ENCODE results near the gene RBM20. TPM values are rescaled to one million over a fixed set of nuclear protein-coding genes. Genes with fewer than 3 reads are reported as not detected.
"Not testable (repeated sequence)": the region's sequence is repeated elsewhere in the genome, so short reads cannot be mapped to it uniquely, and the experiment has no call there.

Gene RBM20
- total RNA-seq, 1 donor from 2014 or later, result 0.58 TPM

GRCh38 chr10:110762849-110763211 lies 118.7 kb downstream of the RBM20 start:
- TF ChIP-seq, protein P1, sequence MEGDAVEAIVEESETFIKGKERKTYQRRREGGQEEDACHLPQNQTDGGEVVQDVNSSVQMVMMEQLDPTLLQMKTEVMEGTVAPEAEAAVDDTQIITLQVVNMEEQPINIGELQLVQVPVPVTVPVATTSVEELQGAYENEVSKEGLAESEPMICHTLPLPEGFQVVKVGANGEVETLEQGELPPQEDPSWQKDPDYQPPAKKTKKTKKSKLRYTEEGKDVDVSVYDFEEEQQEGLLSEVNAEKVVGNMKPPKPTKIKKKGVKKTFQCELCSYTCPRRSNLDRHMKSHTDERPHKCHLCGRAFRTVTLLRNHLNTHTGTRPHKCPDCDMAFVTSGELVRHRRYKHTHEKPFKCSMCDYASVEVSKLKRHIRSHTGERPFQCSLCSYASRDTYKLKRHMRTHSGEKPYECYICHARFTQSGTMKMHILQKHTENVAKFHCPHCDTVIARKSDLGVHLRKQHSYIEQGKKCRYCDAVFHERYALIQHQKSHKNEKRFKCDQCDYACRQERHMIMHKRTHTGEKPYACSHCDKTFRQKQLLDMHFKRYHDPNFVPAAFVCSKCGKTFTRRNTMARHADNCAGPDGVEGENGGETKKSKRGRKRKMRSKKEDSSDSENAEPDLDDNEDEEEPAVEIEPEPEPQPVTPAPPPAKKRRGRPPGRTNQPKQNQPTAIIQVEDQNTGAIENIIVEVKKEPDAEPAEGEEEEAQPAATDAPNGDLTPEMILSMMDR (conservative IDR thresholded peaks at IDR 0.05), result no peak
- H3K4me1 Mint-ChIP-seq, result peaks cover 19% of the 10 kb centered on the region
- no peak overlapping the region for H3K4me3 Mint-ChIP-seq
- no peaks in the 10 kb centered on the region for H3K36me3 Mint-ChIP-seq (ENCODE audit: low read depth)
- no peak for DNase-seq (ENCODE audit: low read depth, low spot score)
- no peaks in the 10 kb centered on the region for H3K9me3 Mint-ChIP-seq
- no peak overlapping the region for H3K27ac Mint-ChIP-seq (ENCODE audit: unreplicated experiment)
- no peaks in the 10 kb centered on the region for H3K27me3 Mint-ChIP-seq (ENCODE audit: low read depth)

DNA sequence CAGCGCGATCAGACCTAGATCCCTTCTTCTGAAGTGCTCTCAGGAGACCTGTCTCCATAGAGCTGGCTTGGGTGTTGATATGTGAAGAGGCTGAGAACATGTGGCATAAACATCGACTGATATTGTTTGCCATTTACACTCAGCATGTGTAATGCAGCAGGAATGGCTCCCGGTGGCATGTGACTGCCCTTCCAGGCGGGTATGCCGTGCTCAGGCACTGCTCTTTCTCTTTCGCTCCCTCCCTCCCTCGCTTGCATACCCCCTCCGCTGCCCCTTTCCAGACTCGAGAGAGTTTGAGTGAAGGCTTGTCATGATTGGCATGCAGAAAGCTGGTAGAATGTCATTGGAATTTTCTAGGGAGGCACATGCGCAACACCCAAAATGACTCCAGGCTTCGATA lies 120.2 kb downstream of the RBM20 start:
- no peaks in the 10 kb centered on the region for H3K9me3 Mint-ChIP-seq
- H3K36me3 Mint-ChIP-seq (ENCODE audit: low read depth), result no peaks in the 10 kb centered on the region
- peaks cover 12% of the 10 kb centered on the region for H3K4me1 Mint-ChIP-seq
- no peak overlapping the region for H3K27ac Mint-ChIP-seq (ENCODE audit: unreplicated experiment)
- no peaks in the 10 kb centered on the region for H3K27me3 Mint-ChIP-seq (ENCODE audit: low read depth)
- no peak for DNase-seq (ENCODE audit: low read depth, low spot score)
- H3K4me3 Mint-ChIP-seq, result no peak overlapping the region
- TF ChIP-seq, protein P1 (conservative IDR thresholded peaks at IDR 0.05), result no peak

DNA sequence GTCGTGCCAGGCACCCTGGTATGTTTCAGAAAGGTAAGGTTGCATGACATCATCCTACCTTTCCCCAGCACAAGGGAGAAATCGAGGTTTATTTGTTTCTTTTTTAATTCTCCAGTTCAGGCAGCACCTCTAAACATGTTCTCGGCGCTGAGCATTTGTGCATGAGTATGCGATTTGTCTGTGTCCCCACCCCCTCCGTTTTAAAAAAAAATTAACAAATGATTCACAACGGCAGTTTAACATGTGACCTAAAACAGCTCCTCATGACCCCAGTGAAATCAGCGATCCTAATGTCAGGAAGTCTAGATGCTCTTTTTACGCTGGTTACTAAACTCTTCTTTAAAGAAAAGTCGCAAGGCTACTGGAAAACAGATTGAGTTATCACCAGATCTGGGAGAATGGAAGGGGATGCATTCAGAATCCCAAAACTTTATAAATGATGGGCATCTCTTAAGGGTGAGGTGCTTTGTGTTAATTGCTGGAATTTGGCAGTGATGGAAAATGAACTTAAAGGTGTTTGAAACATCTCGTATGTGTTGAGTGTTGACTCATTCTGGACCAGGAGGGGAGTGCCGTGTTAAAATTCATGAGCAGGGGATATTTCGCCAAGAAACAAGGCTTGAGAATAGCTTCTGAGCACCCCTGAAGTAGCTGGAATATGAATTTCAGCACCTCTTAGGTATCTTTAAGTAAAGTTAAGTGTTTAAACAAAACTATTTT lies 120.8 kb downstream of the RBM20 start:
- Mint-ChIP-seq H3K27me3 (ENCODE audit: low read depth) (no peaks in the 10 kb centered on the region), H3K4me3 (no peak overlapping the region), H3K27ac (ENCODE audit: unreplicated experiment) (no peak overlapping the region), H3K4me1 (peaks cover 12% of the 10 kb centered on the region), H3K9me3 (no peaks in the 10 kb centered on the region), H3K36me3 (ENCODE audit: low read depth) (no peaks in the 10 kb centered on the region)
- TF ChIP-seq, protein P1 (conservative IDR thresholded peaks at IDR 0.05), result no peak
- no peak for DNase-seq (ENCODE audit: low read depth, low spot score)

DNA sequence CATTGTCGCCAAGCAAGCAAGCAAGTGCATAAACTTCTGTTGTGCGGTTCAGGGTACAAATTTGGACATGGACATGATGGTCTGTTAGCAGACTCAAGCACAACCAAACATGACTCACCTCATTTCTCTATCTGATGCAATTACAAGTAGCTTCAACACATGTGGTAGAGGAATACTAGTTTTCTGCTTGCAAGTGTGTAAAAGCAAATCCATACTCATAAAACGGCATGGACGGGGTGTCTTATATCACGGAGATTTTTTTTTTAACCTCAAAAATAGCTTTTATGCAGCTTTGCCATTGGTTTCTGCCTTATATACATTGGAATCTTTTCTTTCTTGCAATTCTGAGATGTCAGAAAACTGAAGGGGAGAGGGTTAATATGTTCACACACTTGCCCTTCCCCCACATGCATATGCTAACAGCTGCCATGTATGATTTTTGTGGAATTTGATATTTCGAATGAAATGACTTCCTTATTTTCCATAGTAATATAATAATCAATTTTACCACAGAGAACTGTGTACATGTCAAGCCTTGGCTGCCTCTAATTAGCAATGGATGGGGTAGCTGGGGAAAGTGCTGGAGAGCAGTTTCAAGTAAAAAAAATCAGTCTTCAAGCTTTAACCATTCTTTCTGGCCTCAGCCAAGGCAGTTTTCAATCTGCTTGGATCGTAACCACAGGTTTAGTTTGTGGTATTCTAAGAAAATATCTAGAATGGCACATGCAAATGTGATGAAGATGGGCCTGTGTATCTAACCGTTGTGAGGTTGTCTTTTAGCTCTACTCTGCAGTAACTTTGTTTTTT lies 121.6 kb downstream of the RBM20 start:
- TF ChIP-seq, protein P1 (conservative IDR thresholded peaks at IDR 0.05), result no peak

GRCh38 chr10:110767601-110768000 lies 123.5 kb downstream of the RBM20 start:
- H3K27ac Mint-ChIP-seq (ENCODE audit: unreplicated experiment); DNase-seq (ENCODE audit: low read depth, low spot score); H3K27me3 Mint-ChIP-seq (ENCODE audit: low read depth); H3K9me3 Mint-ChIP-seq; H3K36me3 Mint-ChIP-seq (ENCODE audit: low read depth); H3K4me3 Mint-ChIP-seq: not testable (repeated sequence)
- H3K4me1 Mint-ChIP-seq, result peaks cover 12% of the 10 kb centered on the region

More for the DNA sequence above, 121.6 kb downstream of the RBM20 start:
- Mint-ChIP-seq H3K4me1 (peaks cover 12% of the 10 kb centered on the region), H3K27ac (ENCODE audit: unreplicated experiment) (no peak overlapping the region), H3K4me3 (no peak overlapping the region), H3K27me3 (ENCODE audit: low read depth) (no peaks in the 10 kb centered on the region), H3K9me3 (no peaks in the 10 kb centered on the region), H3K36me3 (ENCODE audit: low read depth) (no peaks in the 10 kb centered on the region)
- DNase-seq (ENCODE audit: low read depth, low spot score), result no peak

DNA sequence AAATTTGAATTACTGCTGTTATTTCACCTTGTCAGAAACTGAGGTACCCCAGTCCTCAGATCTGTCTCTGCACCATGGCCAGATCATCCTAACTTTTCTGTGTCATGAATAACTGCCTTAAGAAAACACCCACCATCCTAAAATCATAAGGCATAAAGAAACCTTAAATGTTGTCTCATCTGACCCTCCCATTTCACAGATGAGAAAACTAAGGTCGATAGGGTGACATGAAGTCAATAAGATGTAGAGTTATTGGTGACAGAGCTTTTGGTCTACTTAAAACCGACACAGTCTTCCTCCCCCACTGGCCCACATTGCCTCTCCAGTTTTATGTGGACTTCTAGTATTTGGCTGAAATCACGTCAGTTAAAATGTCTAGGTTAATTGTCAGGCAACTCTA lies 126.1 kb downstream of the RBM20 start:
- DNase-seq (ENCODE audit: low read depth, low spot score), result no peak
- TF ChIP-seq, protein P1 (conservative IDR thresholded peaks at IDR 0.05), result no peak
- Mint-ChIP-seq H3K4me1 (peaks cover 5% of the 10 kb centered on the region), H3K27ac (ENCODE audit: unreplicated experiment) (no peak overlapping the region), H3K4me3 (no peak overlapping the region), H3K27me3 (ENCODE audit: low read depth) (no peaks in the 10 kb centered on the region), H3K36me3 (ENCODE audit: low read depth) (no peaks in the 10 kb centered on the region), H3K9me3 (no peaks in the 10 kb centered on the region)
